ENCODE data around the gene HERPUD1. TPM values are rescaled to one million over a fixed set of nuclear protein-coding genes. Genes with fewer than 3 reads are reported as not detected.

HERPUD1 gene
- total and polyA plus RNA-seq, 2 of the 13 experiments (the other 11 are each of a cell fraction or from before 2014, with no cell fraction given), result 96.2 to 323 TPM

- TF ChIP-seq RARG (CRISPR knock-in tag; IDR thresholded peaks at IDR 0.05; ENCODE audit: low read depth) (no peak), SNAPC4 (CRISPR knock-in tag; IDR thresholded peaks at IDR 0.05) (0 out of 2 replicates have a peak, but pooled peaks have one; percentile 63), BRF2 (CRISPR knock-in tag; IDR thresholded peaks at IDR 0.05) (no peak), ZC3H4 (CRISPR knock-in tag; IDR thresholded peaks at IDR 0.05; ENCODE audit: borderline replicate concordance) (no peak), ZBTB4 (CRISPR knock-in tag; IDR thresholded peaks at IDR 0.05; ENCODE audit: borderline replicate concordance) (no peak), DMAP1 (CRISPR knock-in tag; IDR thresholded peaks at IDR 0.05) (no peak; the same call in 1 of the 2 replicates), FIP1L1 (IDR thresholded peaks at IDR 0.05; ENCODE audit: borderline replicate concordance, insufficient read depth, low read depth, low read length) (no peak), TEAD2 (CRISPR knock-in tag; IDR thresholded peaks at IDR 0.05) (no peak), ZNF143 (CRISPR knock-in tag; IDR thresholded peaks at IDR 0.05) (peak; percentile 55; the same call in 1 of the 2 replicates), E2F1 (CRISPR knock-in tag; IDR thresholded peaks at IDR 0.05) (no peak), NFATC3 (CRISPR knock-in tag; IDR thresholded peaks at IDR 0.05) (peak; percentile 96), ZFYVE20 (CRISPR knock-in tag; IDR thresholded peaks at IDR 0.05; ENCODE audit: borderline replicate concordance, low read depth) (no peak), PREB (CRISPR knock-in tag; IDR thresholded peaks at IDR 0.05) (no peak), ZNF180 (CRISPR knock-in tag; IDR thresholded peaks at IDR 0.05; ENCODE audit: borderline replicate concordance, low read depth) (no peak), FOXC1 (CRISPR knock-in tag; IDR thresholded peaks at IDR 0.05; ENCODE audit: borderline replicate concordance) (peak; percentile 63; the same call in 1 of the 2 replicates)
Measured at GRCh38 chr16:56988948-56989945, 57.3 kb downstream of the HERPUD1 start, which contains the start of gene NLRC5 (continued).
